Suprapubic skin (tissue), 4 donors: ENCODE measurements around the gene KCNK17.

Experiments
- CTCF ChIP-seq, 2 donors: fragments of 200-600 bp in 1 of 2; fragments of 450-650 bp in 1 of 2; sonication (generic) in 1 of 2; IDR thresholded peaks; one replicate each; pipeline ENCODE4 v1.5.1; 2016 to 2019; ENCODE audit warnings: antibody characterized with exemption in 2 of 2, mild to moderate bottlenecking in 1 of 2, moderate library complexity in 1 of 2
- EP300 ChIP-seq: sonication (generic); formaldehyde crosslinking; IDR thresholded peaks from one replicate; pipeline ENCODE4 v1.6.1; 2017; ENCODE audit warnings: antibody characterized with exemption
- POLR2A ChIP-seq, 2 donors: fragments of 450-650 bp; IDR thresholded peaks; one replicate each; pipeline ENCODE4 v1.6.1; 2017; ENCODE audit warnings: antibody characterized with exemption in 2 of 2, mild to moderate bottlenecking in 2 of 2, moderate library complexity in 2 of 2
- POLR2AphosphoS5 ChIP-seq, 3 donors: sonication (generic); formaldehyde crosslinking; IDR thresholded peaks; one replicate each; pipeline ENCODE4 v1.6.1; 2017; ENCODE audit warnings: antibody characterized with exemption in 3 of 3

GRCh38 chr6:39320363-39320984 lies 6.3 kb upstream of the KCNK17 start:
- TF ChIP-seq CTCF (IDR thresholded peaks at IDR 0.05) = no peak
- no peak for TF ChIP-seq POLR2AphosphoS5 (IDR thresholded peaks at IDR 0.05)
- no peak for TF ChIP-seq POLR2A (IDR thresholded peaks at IDR 0.05)
- no peak for TF ChIP-seq EP300
